IPS-NIHi11 (cell line): ENCODE results near the gene METRNL.
"Not testable (repeated sequence)": the region's sequence is repeated elsewhere in the genome, so short reads cannot be mapped to it uniquely, and the experiment has no call there.

Source experiments
- DNase-seq: peaks from one replicate; pipeline ENCODE4 v3.0.0; 2012; ENCODE audit warnings: mixed read lengths, low spot score

METRNL gene

GRCh38 chr17:83052241-83052564 lies 27.2 kb upstream of the METRNL start:
- no peak for DNase-seq

- no peak for DNase-seq
Observed at GRCh38 chr17:83053021-83053681, 26.3 kb upstream of the METRNL start.

- DNase-seq = no peak
Observed at GRCh38 chr17:83053739-83054451, 25.5 kb upstream of the METRNL start.

- no peak for DNase-seq
Observed at GRCh38 chr17:83054518-83055125, 24.8 kb upstream of the METRNL start.

- DNase-seq = not testable (repeated sequence)
Observed at GRCh38 chr17:83055176-83055575, 24.2 kb upstream of the METRNL start.

GRCh38 chr17:83055911-83056582 lies 23.4 kb upstream of the METRNL start:
- DNase-seq = no peak

GRCh38 chr17:83056583-83057396 lies 22.6 kb upstream of the METRNL start:
- no peak for DNase-seq

GRCh38 chr17:83057397-83057761 lies 22.0 kb upstream of the METRNL start:
- DNase-seq = no peak

- no peak for DNase-seq
Observed at GRCh38 chr17:83057793-83058265, 21.6 kb upstream of the METRNL start.

GRCh38 chr17:83058266-83058798 lies 21.1 kb upstream of the METRNL start:
- no peak for DNase-seq

GRCh38 chr17:83061586-83061985 lies 17.8 kb upstream of the METRNL start:
- no peak for DNase-seq

- DNase-seq = no peak
Observed at GRCh38 chr17:83062011-83062817, 17.2 kb upstream of the METRNL start.

GRCh38 chr17:83062818-83063671 lies 16.4 kb upstream of the METRNL start:
- no peak for DNase-seq

GRCh38 chr17:83064021-83064731 lies 15.2 kb upstream of the METRNL start:
- DNase-seq = no peak

- no peak for DNase-seq
Observed at GRCh38 chr17:83064732-83065659, 14.4 kb upstream of the METRNL start.

- no peak for DNase-seq
Observed at GRCh38 chr17:83065660-83066542, 13.5 kb upstream of the METRNL start.

GRCh38 chr17:83066543-83066890 lies 12.9 kb upstream of the METRNL start:
- not testable (repeated sequence) for DNase-seq
